Thyroid gland (tissue), 4 donors: ENCODE measurements around the gene GLIS1. TPM values are rescaled to one million over a fixed set of nuclear protein-coding genes. Genes with fewer than 3 reads are reported as not detected.

ENCODE experiments used
- DNase-seq, 2 donors: peaks; one replicate each; pipeline ENCODE4 v3.0.0-alpha.2; 2019
- H3K27ac ChIP-seq, 3 donors: fragments of 200-600 bp; sonication (generic); 1 replicate in 2 of 3; 2 replicates in 1 of 3; pipeline ENCODE4 v1.5.1; 2016 to 2019; ENCODE audit warnings: mild to moderate bottlenecking in 1 of 3, moderate library complexity in 1 of 3
- H3K27me3 ChIP-seq: fragments of 200-600 bp; sonication (generic); one replicate; pipeline ENCODE4 v1.5.1; 2019
- H3K36me3 ChIP-seq, 2 donors: fragments of 200-600 bp; sonication (generic); one replicate each; pipeline ENCODE4 v1.5.1; 2016 to 2019
- H3K4me1 ChIP-seq, 2 donors: fragments of 200-600 bp; sonication (generic); one replicate each; pipeline ENCODE4 v1.5.1; 2017 to 2019
- H3K4me3 ChIP-seq, 3 donors: fragments of 200-600 bp; sonication (generic); replicated peaks in 1 of 3; 1 replicate in 2 of 3; 2 replicates in 1 of 3; pipeline ENCODE4 v1.5.1; 2016; ENCODE audit warnings: mild to moderate bottlenecking in 1 of 3
- H3K9me3 ChIP-seq: fragments of 200-600 bp; sonication (generic); one replicate; pipeline ENCODE4 v1.5.1; 2017
- POLR2A ChIP-seq, 2 donors: fragments of 450-650 bp; IDR thresholded peaks; one replicate each; pipeline ENCODE4 v1.6.1; 2017; ENCODE audit warnings: antibody characterized with exemption in 2 of 2, mild to moderate bottlenecking in 2 of 2, moderate library complexity in 1 of 2
- WGBS, 2 donors: methylation state at CpG; one replicate each; pipeline ENCODE4 v1.1.5; 2017; 5-methylcytosine and 5-hydroxymethylcytosine counted together
- intact Hi-C: fragments of 100-400 bp; cut with DNase I; formaldehyde crosslinking; loops from one replicate; pipeline ENCODE4 v1.15.1; 2023
- total RNA-seq, 4 donors: library from RNA; depleted of rRNA; stranded (reverse); fragments of >200 nt; gene quantifications; one replicate each; pipeline ENCODE4 v1.2.3, GENCODE V29; 2016
- TF ChIP-seq, protein P1 (sequence below), 6 experiments: fragments of 200-600 bp in 3 of 6; fragments of 450-650 bp in 3 of 6; sonication (generic) in 3 of 6; IDR thresholded peaks; one replicate each; pipeline ENCODE4 v1.5.1; 2016 to 2019; ENCODE audit warnings: antibody characterized with exemption in 6 of 6, mild to moderate bottlenecking in 2 of 6, inconsistent platforms in 1 of 6, moderate library complexity in 1 of 6

GLIS1 gene
- total RNA-seq, 4 donors from 2014 or later = 0.29 TPM; not detected in 3

DNA sequence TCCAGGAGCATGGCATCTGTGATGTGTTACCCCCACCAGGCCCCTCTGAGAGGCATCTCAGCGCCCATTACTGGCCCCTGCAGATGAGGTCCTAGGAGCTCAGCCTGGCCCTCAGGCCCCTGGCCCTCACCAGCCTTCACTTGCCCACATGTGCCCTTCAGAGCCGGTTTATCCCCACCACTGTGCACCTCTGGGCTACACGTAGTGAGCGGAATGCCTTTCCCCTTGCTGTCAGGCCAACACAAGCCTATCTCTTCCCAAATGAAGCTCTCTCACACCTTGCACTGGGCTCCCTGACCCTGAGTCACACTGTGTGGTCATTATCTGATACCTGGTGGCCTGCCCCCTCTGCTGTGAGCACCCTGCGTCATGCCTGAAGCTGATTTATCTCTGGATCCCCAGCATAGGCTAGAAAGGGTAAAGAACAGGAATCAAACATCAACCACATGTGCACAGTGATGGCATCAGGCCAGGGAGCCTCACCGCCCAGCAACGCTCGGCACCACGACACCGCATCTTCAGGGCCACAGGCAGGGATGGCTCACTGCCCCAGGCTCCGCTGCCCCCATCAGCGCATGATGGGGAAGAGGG is 49.1 kb downstream of the GLIS1 start:
- Histone ChIP-seq H3K9me3 (no peaks in the 10 kb centered on the region), H3K4me3 (no peak overlapping the region), H3K27ac (no peak overlapping the region), H3K27me3 (no peaks in the 10 kb centered on the region), H3K4me1 (no peaks in the 10 kb centered on the region), H3K36me3 (no peaks in the 10 kb centered on the region)
- TF ChIP-seq POLR2A (IDR thresholded peaks at IDR 0.05) = no peak
- TF ChIP-seq, protein P1, sequence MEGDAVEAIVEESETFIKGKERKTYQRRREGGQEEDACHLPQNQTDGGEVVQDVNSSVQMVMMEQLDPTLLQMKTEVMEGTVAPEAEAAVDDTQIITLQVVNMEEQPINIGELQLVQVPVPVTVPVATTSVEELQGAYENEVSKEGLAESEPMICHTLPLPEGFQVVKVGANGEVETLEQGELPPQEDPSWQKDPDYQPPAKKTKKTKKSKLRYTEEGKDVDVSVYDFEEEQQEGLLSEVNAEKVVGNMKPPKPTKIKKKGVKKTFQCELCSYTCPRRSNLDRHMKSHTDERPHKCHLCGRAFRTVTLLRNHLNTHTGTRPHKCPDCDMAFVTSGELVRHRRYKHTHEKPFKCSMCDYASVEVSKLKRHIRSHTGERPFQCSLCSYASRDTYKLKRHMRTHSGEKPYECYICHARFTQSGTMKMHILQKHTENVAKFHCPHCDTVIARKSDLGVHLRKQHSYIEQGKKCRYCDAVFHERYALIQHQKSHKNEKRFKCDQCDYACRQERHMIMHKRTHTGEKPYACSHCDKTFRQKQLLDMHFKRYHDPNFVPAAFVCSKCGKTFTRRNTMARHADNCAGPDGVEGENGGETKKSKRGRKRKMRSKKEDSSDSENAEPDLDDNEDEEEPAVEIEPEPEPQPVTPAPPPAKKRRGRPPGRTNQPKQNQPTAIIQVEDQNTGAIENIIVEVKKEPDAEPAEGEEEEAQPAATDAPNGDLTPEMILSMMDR (IDR thresholded peaks at IDR 0.05) = no peak
- intact Hi-C loops = no loop called here
- 85 to 86% methylated on average over 9 to 12 of the region's 12 CpGs for WGBS, 2 donors
- no peak for DNase-seq

DNA sequence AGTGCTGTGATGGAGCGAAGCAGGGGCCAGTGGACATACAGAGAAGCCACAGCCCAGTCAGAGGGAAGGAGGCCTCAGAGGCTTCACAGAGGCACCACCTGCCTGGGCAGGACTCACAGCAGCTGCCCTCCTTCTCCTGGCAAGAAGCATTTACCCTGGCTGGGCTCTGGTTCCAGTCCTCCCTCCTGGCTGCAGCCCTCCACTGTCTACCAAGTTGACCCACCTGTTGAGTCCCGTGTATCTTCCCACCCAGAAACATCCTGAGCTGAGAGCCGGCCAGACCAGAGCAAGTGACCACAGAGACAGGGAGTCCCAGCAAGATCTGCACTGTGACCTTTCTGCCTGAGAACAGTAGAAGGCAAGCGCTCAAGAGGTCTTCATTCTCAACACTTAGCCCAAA is 49.7 kb downstream of the GLIS1 start:
- H3K4me1 ChIP-seq = no peaks in the 10 kb centered on the region
- no peak overlapping the region for H3K27ac ChIP-seq
- no peak for DNase-seq
- H3K9me3 ChIP-seq = no peaks in the 10 kb centered on the region
- intact Hi-C loops = no loop called here
- H3K27me3 ChIP-seq = no peaks in the 10 kb centered on the region
- no peaks in the 10 kb centered on the region for H3K36me3 ChIP-seq
- 89 to 100% methylated on average over 2 to 4 of the region's 4 CpGs for WGBS, 2 donors
- H3K4me3 ChIP-seq = no peak overlapping the region
- TF ChIP-seq POLR2A (IDR thresholded peaks at IDR 0.05) = no peak
- TF ChIP-seq, protein P1 (IDR thresholded peaks at IDR 0.05) = no peak

DNA sequence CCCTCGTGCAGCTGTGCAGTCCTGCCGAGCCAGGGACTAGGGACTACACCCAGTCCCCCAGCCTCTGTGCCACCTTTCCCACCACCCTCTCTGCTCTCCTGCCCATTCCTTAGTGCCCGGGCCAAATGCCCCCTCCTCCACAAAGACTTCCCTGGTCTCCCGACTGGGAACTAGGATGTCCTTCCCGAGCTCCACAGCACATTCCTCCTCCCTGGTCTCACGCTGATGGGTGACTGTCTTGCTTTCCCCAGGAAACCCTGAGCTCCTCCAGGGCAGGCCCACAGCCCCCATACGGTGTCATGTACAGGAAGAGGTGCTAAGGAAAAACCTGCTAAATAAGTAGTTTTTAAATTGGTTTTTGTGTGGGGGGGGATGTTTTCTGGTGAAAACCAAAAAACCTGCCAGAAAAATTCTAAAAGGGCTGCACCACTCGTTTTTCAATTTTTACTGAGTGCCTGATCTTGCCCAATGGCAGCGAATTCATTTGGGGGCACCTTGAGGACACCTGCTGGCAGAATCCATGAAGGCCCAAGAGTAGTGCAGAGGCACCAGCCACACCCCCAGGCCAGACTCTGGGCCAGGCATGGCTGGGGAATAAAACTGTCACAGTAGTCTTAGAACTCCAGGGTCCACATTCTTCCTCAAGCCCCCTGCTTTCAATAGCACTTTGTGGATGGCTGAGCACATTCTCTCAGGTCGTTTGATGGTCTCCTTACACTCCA is 50.4 kb downstream of the GLIS1 start:
- Histone ChIP-seq H3K4me3 (no peak overlapping the region), H3K27ac (no peak overlapping the region), H3K36me3 (no peaks in the 10 kb centered on the region), H3K4me1 (no peaks in the 10 kb centered on the region), H3K9me3 (no peaks in the 10 kb centered on the region), H3K27me3 (no peaks in the 10 kb centered on the region)
- 55 to 63% methylated on average over 10 of the region's 10 CpGs for WGBS, 2 donors
- intact Hi-C loops = no loop called here
- DNase-seq = no peak
- TF ChIP-seq, protein P1 (IDR thresholded peaks at IDR 0.05) = no peak
- TF ChIP-seq POLR2A (IDR thresholded peaks at IDR 0.05) = no peak

DNA sequence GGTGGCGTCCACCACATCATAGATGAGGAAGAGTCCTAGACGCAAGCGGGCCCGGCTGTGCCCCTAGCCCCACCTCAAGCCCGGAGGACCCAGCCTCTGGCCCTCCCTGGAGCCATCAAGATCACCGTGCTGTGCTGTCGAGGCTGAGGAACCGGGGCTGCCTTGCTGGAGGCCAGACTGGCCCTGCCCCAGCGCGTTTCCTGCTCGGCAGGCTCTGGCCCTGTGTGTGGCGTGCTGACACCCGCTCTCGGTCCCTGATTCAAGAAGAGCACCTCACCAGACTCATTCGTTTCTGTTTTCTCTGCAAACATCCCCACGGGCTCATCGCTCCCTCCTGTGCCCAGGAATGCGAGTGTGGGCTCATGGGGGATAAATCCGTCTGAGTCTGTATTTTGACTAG is 51.1 kb downstream of the GLIS1 start:
- intact Hi-C loops = no loop called here
- no peaks in the 10 kb centered on the region for H3K4me1 ChIP-seq
- H3K27me3 ChIP-seq = no peaks in the 10 kb centered on the region
- no peak for DNase-seq
- 69 to 81% methylated on average over 12 to 13 of the region's 19 CpGs for WGBS, 2 donors
- no peak overlapping the region for H3K4me3 ChIP-seq
- TF ChIP-seq, protein P1 (IDR thresholded peaks at IDR 0.05) = no peak
- no peak for TF ChIP-seq POLR2A (IDR thresholded peaks at IDR 0.05)
- no peaks in the 10 kb centered on the region for H3K9me3 ChIP-seq
- H3K27ac ChIP-seq = no peak overlapping the region
- H3K36me3 ChIP-seq = no peaks in the 10 kb centered on the region

DNA sequence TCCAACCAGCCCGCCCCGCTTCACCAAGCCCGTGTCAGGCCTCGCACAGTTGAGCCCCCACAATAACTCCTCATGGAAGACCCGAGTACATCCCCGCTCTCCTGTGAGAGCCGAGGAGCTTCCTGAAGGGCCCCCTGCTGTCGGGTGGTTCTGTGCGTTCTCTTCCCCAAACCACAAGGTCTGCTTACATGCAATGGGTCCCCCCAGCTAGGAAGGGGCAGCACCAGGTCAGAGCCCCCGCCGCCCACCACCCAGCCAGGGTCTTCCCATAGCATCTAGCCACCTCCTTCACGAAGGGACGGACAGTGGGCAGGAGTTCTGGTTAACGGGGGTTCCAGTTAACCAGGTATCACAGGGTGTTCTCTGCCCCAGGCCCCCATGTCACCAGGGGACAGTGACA is 51.5 kb downstream of the GLIS1 start:
- Histone ChIP-seq H3K36me3 (no peaks in the 10 kb centered on the region), H3K27me3 (no peaks in the 10 kb centered on the region), H3K4me1 (no peaks in the 10 kb centered on the region), H3K9me3 (no peaks in the 10 kb centered on the region), H3K27ac (no peak overlapping the region), H3K4me3 (no peak overlapping the region)
- intact Hi-C loops = no loop called here
- TF ChIP-seq, protein P1 (IDR thresholded peaks at IDR 0.05) = no peak
- TF ChIP-seq POLR2A (IDR thresholded peaks at IDR 0.05) = no peak
- WGBS, 2 donors = 87 to 97% methylated on average over 14 of the region's 14 CpGs
- DNase-seq = no peak
